ENCODE measurements around the gene FBXL7.

GRCh38 chr5:15529821-15530220 lies 29.8 kb downstream of the FBXL7 start:
- no peak for TF ChIP-seq CTCF (conservative IDR thresholded peaks at IDR 0.05)
- no peak for TF ChIP-seq EZH2 (IDR thresholded peaks at IDR 0.05; ENCODE audit: low read depth)
